Melanocyte of skin (primary cell): ENCODE data around the gene NAP1L5. TPM values are rescaled to one million over a fixed set of nuclear protein-coding genes. Genes with fewer than 3 reads are reported as not detected.

Source experiments
- small RNA-seq, 2 donors: library from RNA; depleted of rRNA; stranded (forward); fragments of <200 nt; gene quantifications; one replicate each; pipeline ENCODE3, GENCODE V24; 2012
- total RNA-seq, 2 donors: library from RNA; depleted of rRNA; stranded (reverse); fragments of >200 nt; gene quantifications; 2 replicates each; pipeline ENCODE4 v1.2.3, GENCODE V29; 2012

The NAP1L5 gene, protein sequence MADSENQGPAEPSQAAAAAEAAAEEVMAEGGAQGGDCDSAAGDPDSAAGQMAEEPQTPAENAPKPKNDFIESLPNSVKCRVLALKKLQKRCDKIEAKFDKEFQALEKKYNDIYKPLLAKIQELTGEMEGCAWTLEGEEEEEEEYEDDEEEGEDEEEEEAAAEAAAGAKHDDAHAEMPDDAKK
- total RNA-seq, result 10 to 100 TPM in 1 of 2 donors, 1 to 10 TPM in 1; 9.0 to 12.4 TPM

GRCh38 chr4:88697588-88698329 lies at the start of gene NAP1L5:
Gene NAP1L5 (minus strand): TSS chr4:88697829. CDS start chr4:88697754, 75 bp downstream.

Small RNA genes lying within 50 kb of the gene (small RNA-seq; reads per million reads assigned to genes)
- gene RF02115 (0 reads per million in 2 donors), gene RNU6-33P (1.9 to 5.2 reads per million in 2 donors)

Other genes with a start within 250 kb of the NAP1L5 start
- gene HERC5, start 240.7 kb downstream of the NAP1L5 start, total RNA-seq, result 10 to 100 TPM; 83.9 to 86.7 TPM
- 100 to 1,000 TPM in 1 of 2 donors, 10 to 100 TPM in 1; 99.8 to 107 TPM for gene PYURF, start 174.1 kb downstream of the NAP1L5 start, total RNA-seq
- 1 to 10 TPM; 5.3 to 7.9 TPM for gene HERC3, start 105.3 kb downstream of the NAP1L5 start, total RNA-seq